ENCODE measurements around the gene RGL1.

Gene RGL1

GRCh38 chr1:183965726-183966125, 160.8 kb downstream of the RGL1 start:
- H3K27ac ChIP-seq = no peak overlapping the region
- H3K27me3 ChIP-seq = no peaks in the 10 kb centered on the region
- no peak overlapping the region for H3K9ac ChIP-seq

GRCh38 chr1:183966487-183966886, 161.6 kb downstream of the RGL1 start:
- TF ChIP-seq Cebpa-rat (IDR thresholded peaks at IDR 0.05) = no peak
- no peaks in the 10 kb centered on the region for H3K36me3 ChIP-seq

More at GRCh38 chr1:183965726-183966125, 160.8 kb downstream of the RGL1 start:
- H4K20me1 ChIP-seq = no peaks in the 10 kb centered on the region
- H3K4me1 ChIP-seq = no peaks in the 10 kb centered on the region
- no peaks in the 10 kb centered on the region for H3K36me3 ChIP-seq
- no peak for TF ChIP-seq Cebpa-rat (IDR thresholded peaks at IDR 0.05)
- H3K4me3 ChIP-seq = no peak overlapping the region
- H3K4me2 ChIP-seq = no peak overlapping the region
- H3K9me3 ChIP-seq = no peaks in the 10 kb centered on the region

GRCh38 chr1:183967914-183968313, 163.0 kb downstream of the RGL1 start:
- H3K4me1 ChIP-seq = no peaks in the 10 kb centered on the region
- no peak for TF ChIP-seq Cebpa-rat (IDR thresholded peaks at IDR 0.05)

More at GRCh38 chr1:183966487-183966886, 161.6 kb downstream of the RGL1 start:
- Histone ChIP-seq H3K27me3 (no peaks in the 10 kb centered on the region), H3K4me3 (no peak overlapping the region), H3K9ac (no peak overlapping the region), H3K4me1 (no peaks in the 10 kb centered on the region), H3K27ac (no peak overlapping the region), H3K9me3 (no peaks in the 10 kb centered on the region), H4K20me1 (no peaks in the 10 kb centered on the region), H3K4me2 (no peak overlapping the region)

GRCh38 chr1:183968386-183968785, 163.5 kb downstream of the RGL1 start:
- no peak for TF ChIP-seq Cebpa-rat (IDR thresholded peaks at IDR 0.05)
- H3K9ac ChIP-seq = no peak overlapping the region
- no peaks in the 10 kb centered on the region for H3K27me3 ChIP-seq
- H3K9me3 ChIP-seq = no peaks in the 10 kb centered on the region
- no peaks in the 10 kb centered on the region for H3K36me3 ChIP-seq
- H3K27ac ChIP-seq = no peak overlapping the region
- no peaks in the 10 kb centered on the region for H4K20me1 ChIP-seq
- H3K4me3 ChIP-seq = no peak overlapping the region
- H3K4me2 ChIP-seq = no peak overlapping the region
- no peaks in the 10 kb centered on the region for H3K4me1 ChIP-seq

More at GRCh38 chr1:183967914-183968313, 163.0 kb downstream of the RGL1 start:
- H3K4me2 ChIP-seq = no peak overlapping the region
- H3K27ac ChIP-seq = no peak overlapping the region
- no peaks in the 10 kb centered on the region for H4K20me1 ChIP-seq
- H3K36me3 ChIP-seq = no peaks in the 10 kb centered on the region
- no peak overlapping the region for H3K4me3 ChIP-seq
- H3K9ac ChIP-seq = no peak overlapping the region
- no peaks in the 10 kb centered on the region for H3K27me3 ChIP-seq
- no peaks in the 10 kb centered on the region for H3K9me3 ChIP-seq

- Histone ChIP-seq H3K4me2 (no peak overlapping the region), H3K4me3 (no peak overlapping the region), H4K20me1 (no peaks in the 10 kb centered on the region), H3K4me1 (no peaks in the 10 kb centered on the region), H3K9me3 (no peaks in the 10 kb centered on the region), H3K27ac (no peak overlapping the region), H3K36me3 (no peaks in the 10 kb centered on the region), H3K27me3 (no peaks in the 10 kb centered on the region), H3K9ac (no peak overlapping the region)
- no peak for TF ChIP-seq Cebpa-rat (IDR thresholded peaks at IDR 0.05)
Measured at GRCh38 chr1:183970516-183971300, 165.8 kb downstream of the RGL1 start.

GRCh38 chr1:183975651-183976050, 170.7 kb downstream of the RGL1 start:
- no peak for TF ChIP-seq Cebpa-rat (IDR thresholded peaks at IDR 0.05)
- H3K4me2 ChIP-seq = no peak overlapping the region
- no peak overlapping the region for H3K9ac ChIP-seq
- H4K20me1 ChIP-seq = no peaks in the 10 kb centered on the region
- H3K9me3 ChIP-seq = no peaks in the 10 kb centered on the region
- H3K27ac ChIP-seq = no peak overlapping the region
- no peaks in the 10 kb centered on the region for H3K4me1 ChIP-seq
- no peak overlapping the region for H3K4me3 ChIP-seq
- no peaks in the 10 kb centered on the region for H3K36me3 ChIP-seq
- H3K27me3 ChIP-seq = no peaks in the 10 kb centered on the region

- TF ChIP-seq Cebpa-rat (IDR thresholded peaks at IDR 0.05) = no peak
- Histone ChIP-seq H3K4me1 (peaks cover under 1% of the 10 kb centered on the region; the same call in 1 of the 2 replicates), H3K9ac (no peak overlapping the region), H4K20me1 (no peaks in the 10 kb centered on the region), H3K9me3 (no peaks in the 10 kb centered on the region), H3K36me3 (no peaks in the 10 kb centered on the region), H3K27ac (no peak overlapping the region), H3K4me3 (no peak overlapping the region), H3K4me2 (no peak overlapping the region), H3K27me3 (no peaks in the 10 kb centered on the region)
Measured at GRCh38 chr1:183977717-183978116, 172.8 kb downstream of the RGL1 start.

Data from BLaER1 (cell line).